GM18505 (cell line): ENCODE measurements around the gene FLT1.

Experiments
- ATAC-seq: cut with Tn5 transposase; IDR thresholded peaks from one replicate; pipeline ENCODE4 v1.9.1; 2021; ENCODE audit not compliant: unreplicated experiment
- POLR2A ChIP-seq: IDR thresholded peaks from 4 replicates; pipeline ENCODE4 v1.6.1; 2011; ENCODE audit warnings: borderline replicate concordance; ENCODE audit not compliant: insufficient read depth, insufficient read length; ENCODE audit errors: extremely low read depth

Gene FLT1

GRCh38 chr13:28449826-28450773, 44.8 kb downstream of the FLT1 start:
- TF ChIP-seq POLR2A, result no peak
- peak; percentile 65 for ATAC-seq

- ATAC-seq, result no peak
- no peak for TF ChIP-seq POLR2A
Measured at GRCh38 chr13:28448651-28449358, 46.1 kb downstream of the FLT1 start.

GRCh38 chr13:28447989-28448388, 46.9 kb downstream of the FLT1 start:
- TF ChIP-seq POLR2A, result no peak
- no peak for ATAC-seq

DNA sequence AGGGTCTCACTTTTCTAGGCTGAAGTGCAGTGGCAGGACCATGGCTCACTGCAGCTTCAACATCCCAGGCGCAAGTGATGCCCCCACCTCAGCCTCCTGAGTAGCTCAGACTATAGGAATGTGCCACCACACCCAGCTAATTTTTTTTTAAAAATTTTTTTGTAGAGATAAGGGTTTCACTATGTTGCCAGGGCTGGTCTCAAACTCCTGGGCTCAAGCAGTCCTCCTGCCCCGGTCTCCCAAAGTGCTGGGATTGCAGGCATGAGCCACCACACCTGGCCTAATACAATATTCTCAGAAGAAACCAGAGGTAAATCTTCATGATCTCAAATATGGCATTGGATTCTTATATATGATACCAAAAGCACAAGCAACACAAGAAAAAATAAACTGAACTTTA, 47.7 kb downstream of the FLT1 start:
- ATAC-seq, result no peak
- no peak for TF ChIP-seq POLR2A

- ATAC-seq, result no peak
Measured at GRCh38 chr13:28442839-28443238, 52.1 kb downstream of the FLT1 start.

GRCh38 chr13:28441529-28441928, 53.4 kb downstream of the FLT1 start:
- no peak for ATAC-seq
- no peak for TF ChIP-seq POLR2A

More at GRCh38 chr13:28442839-28443238, 52.1 kb downstream of the FLT1 start:
- no peak for TF ChIP-seq POLR2A

DNA sequence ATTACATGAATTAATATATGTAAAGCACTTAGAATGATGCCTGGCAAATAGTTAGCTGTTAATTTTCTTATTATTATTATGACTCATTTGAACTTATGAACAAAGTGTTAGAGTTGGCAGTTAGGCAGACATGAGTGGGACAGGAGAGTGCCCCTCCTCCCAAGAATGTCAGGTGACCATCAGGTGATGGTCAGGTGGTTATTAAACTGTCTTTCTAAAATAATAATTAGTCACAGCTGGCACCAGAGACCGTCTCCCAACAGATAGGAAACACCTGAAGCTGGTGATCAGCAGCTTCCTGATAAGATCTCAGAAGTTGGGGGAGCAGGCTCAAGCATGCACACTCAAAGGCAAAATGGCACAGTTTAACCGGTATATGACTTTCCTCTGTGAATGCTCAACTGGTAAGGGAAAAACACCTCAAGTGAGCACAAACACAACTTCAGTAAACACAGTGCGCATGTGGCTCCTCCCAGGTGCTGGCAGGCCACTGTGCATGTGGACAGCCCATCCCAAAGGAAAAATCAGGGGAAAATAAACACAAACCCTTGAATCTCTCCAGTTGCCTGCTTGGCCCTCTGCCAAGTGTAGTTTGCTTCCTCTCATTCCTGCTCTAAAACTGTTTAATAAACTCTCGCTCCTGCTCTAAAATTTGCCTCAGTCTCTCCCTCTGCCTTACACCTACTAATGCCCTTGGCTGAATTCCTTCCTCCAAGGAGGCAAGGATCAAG, 54.0 kb downstream of the FLT1 start:
- TF ChIP-seq POLR2A, result no peak
- no peak for ATAC-seq

DNA sequence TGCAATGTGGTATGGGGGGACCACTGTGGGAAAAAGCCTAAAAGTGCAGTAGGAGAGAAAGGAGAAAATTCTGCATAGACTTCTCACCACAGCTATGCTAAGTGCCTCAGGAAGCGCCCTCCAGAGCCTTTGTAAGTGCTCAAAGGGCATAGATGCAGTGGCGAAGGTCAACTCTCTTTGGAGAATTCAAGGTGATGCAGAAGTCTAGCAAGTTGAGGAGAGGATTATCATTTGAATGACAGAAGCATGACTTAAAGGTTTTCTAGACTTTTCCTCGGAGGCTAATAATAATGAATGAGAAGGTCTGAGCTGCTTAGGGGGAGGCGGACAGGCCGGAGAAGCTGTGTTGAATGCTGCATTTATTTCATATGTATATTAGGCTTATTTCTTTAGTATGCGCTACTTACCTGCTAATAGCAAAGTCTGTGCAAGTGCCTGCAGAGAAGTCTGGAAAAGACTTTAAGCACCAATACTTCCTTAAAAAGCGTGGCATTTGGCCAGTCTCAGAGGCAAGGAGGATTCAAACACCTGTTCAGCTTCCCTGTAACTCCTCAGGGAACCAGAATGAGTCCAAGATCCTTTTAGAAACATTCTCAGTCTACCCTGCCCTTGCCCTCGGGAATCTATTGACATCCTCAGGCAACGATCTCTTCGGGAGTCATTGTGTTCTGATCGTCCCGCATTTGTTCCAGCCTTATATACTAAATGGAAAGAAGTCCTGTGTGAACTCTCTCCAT, 56.2 kb downstream of the FLT1 start:
- no peak for ATAC-seq
- no peak for TF ChIP-seq POLR2A

DNA sequence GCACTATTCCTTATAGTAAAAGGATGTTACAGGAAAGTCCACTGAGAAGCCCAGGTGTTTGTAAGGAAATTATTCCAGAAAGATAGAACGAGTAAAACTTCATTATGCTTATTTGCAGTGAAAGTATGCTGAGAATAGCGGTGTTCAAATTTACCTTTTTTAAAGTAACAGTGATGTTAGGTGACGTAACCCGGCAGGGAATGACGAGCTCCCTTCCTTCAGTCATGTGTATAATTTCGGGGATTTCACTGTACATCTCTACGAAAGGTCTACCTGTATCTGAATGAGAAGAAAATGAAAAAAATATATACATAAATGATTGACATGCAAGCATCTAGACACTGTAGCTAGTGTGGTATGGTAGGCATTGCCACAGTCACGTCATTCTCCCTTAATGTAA, 56.9 kb downstream of the FLT1 start:
- no peak for TF ChIP-seq POLR2A
- ATAC-seq, result no peak

GRCh38 chr13:28435917-28436316, 59.0 kb downstream of the FLT1 start:
- TF ChIP-seq POLR2A, result no peak
- no peak for ATAC-seq

DNA sequence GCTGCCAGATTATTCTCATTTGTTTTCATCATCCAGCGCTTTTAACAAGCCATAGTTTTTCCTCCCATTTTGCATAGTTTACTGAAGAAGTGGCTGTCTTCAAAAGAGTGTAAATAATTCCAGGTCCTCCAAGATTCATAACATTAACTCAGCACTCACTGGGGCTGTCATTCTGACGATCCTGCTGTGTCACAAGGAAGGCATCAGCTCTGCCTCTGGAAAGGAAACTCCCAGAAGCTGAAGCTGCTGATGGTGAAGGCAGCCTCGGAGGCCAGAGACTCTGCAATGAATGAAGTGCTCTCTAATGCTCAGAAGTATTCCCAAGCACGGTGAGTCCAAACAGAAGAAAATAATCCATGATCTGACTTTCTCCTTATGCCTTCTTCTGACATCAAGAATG, 60.0 kb downstream of the FLT1 start:
- ATAC-seq, result no peak
- no peak for TF ChIP-seq POLR2A

DNA sequence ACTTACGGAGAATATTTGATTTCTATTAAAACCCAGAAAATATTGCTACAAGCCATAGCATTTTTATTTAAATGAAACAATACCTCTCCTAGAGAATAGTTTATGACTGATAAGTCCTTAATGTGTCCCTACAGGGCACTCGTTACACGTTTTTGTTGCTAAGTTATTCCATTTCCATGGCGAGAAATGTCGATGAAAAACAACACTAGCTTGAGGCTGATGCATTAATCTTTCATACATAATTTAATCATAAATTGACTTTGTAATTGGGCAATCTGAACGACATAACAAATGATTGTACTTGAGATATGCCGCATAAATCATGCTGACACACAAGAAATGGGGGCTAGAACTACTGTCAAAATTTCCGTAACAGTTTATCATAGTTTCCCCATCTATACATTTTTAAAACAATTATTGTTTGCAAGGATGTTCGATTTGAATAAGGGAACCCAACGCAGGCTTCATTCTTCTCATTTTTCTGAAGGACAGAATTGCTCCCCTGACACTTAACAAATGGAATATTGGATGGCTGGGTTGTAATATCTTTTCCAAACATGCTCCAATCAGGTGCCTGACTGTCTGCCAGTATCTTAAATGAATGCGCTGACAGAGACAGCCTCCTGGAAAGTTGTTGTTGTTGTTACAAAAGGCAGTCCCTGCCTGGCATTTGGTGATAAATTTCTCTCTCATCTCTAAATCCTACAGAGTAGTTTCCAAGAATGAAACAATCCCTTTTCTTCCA, 61.9 kb downstream of the FLT1 start:
- TF ChIP-seq POLR2A, result no peak

More for the DNA sequence above, 61.9 kb downstream of the FLT1 start:
- ATAC-seq, result no peak
